Heart right ventricle (tissue), 16 donors: ENCODE results near the gene SUMF1. TPM values are rescaled to one million over a fixed set of nuclear protein-coding genes. Genes with fewer than 3 reads are reported as not detected.
"Not testable (repeated sequence)": the region's sequence is repeated elsewhere in the genome, so short reads cannot be mapped to it uniquely, and the experiment has no call there.

Source experiments
- ATAC-seq, 8 donors: fragments of 200-7000 bp; cut with Tn5 transposase; one replicate each; pipeline ENCODE4 v1.9.1; 2020; ENCODE audit warnings: mild to moderate bottlenecking in 8 of 8, moderate library complexity in 8 of 8, moderate number of reproducible peaks in 1 of 8
- DNase-seq, 2 donors: peaks; one replicate each; pipeline ENCODE4 v3.0.0-alpha.2; 2020
- H3K27ac ChIP-seq, 10 donors: fragments of 200-600 bp; sonication (generic) in 2 of 10; one replicate each; pipeline versions ENCODE4 v1.5.0 to v1.8.0; 2020 to 2022; ENCODE audit warnings: mild to moderate bottlenecking in 3 of 10
- H3K27me3 ChIP-seq, 7 donors: fragments of 200-600 bp; one replicate each; pipeline ENCODE4 v1.8.0; 2021 to 2022; ENCODE audit warnings: mild to moderate bottlenecking in 2 of 7
- H3K36me3 ChIP-seq, 9 donors: fragments of 200-600 bp; sonication (generic) in 1 of 9; one replicate each; pipeline versions ENCODE4 v1.5.0 to v1.8.0; 2020 to 2022; ENCODE audit warnings: mild to moderate bottlenecking in 2 of 9
- H3K4me1 ChIP-seq, 9 donors: fragments of 200-600 bp; sonication (generic) in 1 of 9; one replicate each; pipeline versions ENCODE4 v1.5.0 to v1.8.0; 2020 to 2022; ENCODE audit warnings: mild to moderate bottlenecking in 4 of 9
- H3K4me3 ChIP-seq, 10 donors: fragments of 200-600 bp; sonication (generic) in 2 of 10; one replicate each; pipeline versions ENCODE4 v1.5.0 to v1.8.0; 2020 to 2022; ENCODE audit warnings: mild to moderate bottlenecking in 7 of 10, moderate library complexity in 2 of 10
- H3K9me3 ChIP-seq, 11 donors: fragments of 200-600 bp in 10 of 11; sonication (generic) in 2 of 11; one replicate each; pipeline versions ENCODE4 v1.5.0 to v1.8.0; 2013 to 2022; ENCODE audit warnings: mild to moderate bottlenecking in 2 of 11, control low read depth in 1 of 11, moderate library complexity in 1 of 11
- CTCF ChIP-seq, 9 donors: fragments of 200-600 bp; sonication (generic) in 2 of 9; IDR thresholded peaks; one replicate each; pipeline versions ENCODE4 v1.5.0 to v1.8.0; 2021 to 2022; ENCODE audit warnings: antibody characterized with exemption in 9 of 9, mild to moderate bottlenecking in 5 of 9, moderate library complexity in 1 of 9
- WGBS, 2 donors: extraction: QIAGEN DNeasy Blood & Tissue Kit; methylation state at CpG; one replicate each; pipeline ENCODE4 v1.1.7; 2013; ENCODE audit warnings: inconsistent platforms in 1 of 2; 5-methylcytosine and 5-hydroxymethylcytosine counted together
- intact Hi-C, 10 donors: fragments of 100-400 bp; cut with DNase I; formaldehyde crosslinking; loops; one replicate each; pipeline versions ENCODE4 v1.11.1 to v1.14.2; 2022
- polyA plus RNA-seq, 2 donors: library from polyadenylated mRNA; stranded (reverse); fragments of 200-250 nt; gene quantifications; one replicate each; pipeline ENCODE4 v1.2.3, GENCODE V29; 2013
- total RNA-seq, 10 donors: library from RNA; stranded (reverse); fragmentation: NEBNext Ultra II Directional in 3 of 10; extraction: Animal tissue kit (Norgen Biotek cat#: 25700) in 3 of 10; gene quantifications; one replicate each; pipeline versions ENCODE4 v1.2.1 to v1.2.4, GENCODE V29; 2021 to 2023
- donor health status: Arrhythmogenic right ventricular cardiomyopathy.
- donor health status: ischemic (EF 13 %, LVEDD 7.1; RV severe dilation, severe dysfunction).
- donor health status: healthy with polysubstance abuse.
- donor health status: DM: no; HTN: yes; CAD: no.
- donor health status: DM: no; HTN: no; CAD: no.
- donor health status: ischemic (EF 25% LVEDD 6.9; RV normal size, moderate dysfunction).
- donor health status: ischemic (EF 25% LVEDD 5.7; RV mildly dilated, moderate dysfunction).
- donor health status: healthy.
- donor health status: DM: yes; HTN: yes; CAD: no.
- donor health status: Ischemic cardiomyopathy.
- donor health status: ischemic (EF 35%, LVEDD 5.7; RV mildly dilated, moderate dysfunction).
- donor health status: nonischemic (EF 11% LVEDD 7.7; RV severe dilation, severe dysfunction).
- donor health status: DM: yes; HTN: yes; CAD: no.
- donor health status: PGD.
- donor health status: ischemic (EF 29% LVEDD 5.4; RV normal size, mild dysfunction).
- donor health status: nonischemic (EF 23%, LVEDD 6.1; RV moderate dilation, normal function).

The SUMF1 gene
- total and polyA plus RNA-seq, 12 donors, result 3.7 to 15.1 (median 8.9) TPM

GRCh38 chr3:4460334-4460733, 6.7 kb downstream of the SUMF1 start:
- Histone ChIP-seq H3K9me3 (no peaks in the 10 kb centered on the region), H3K4me3 (no peak overlapping the region), H3K27ac (no peak overlapping the region), H3K4me1 (peaks cover 0 to 17% (median 9%) of the 10 kb centered on the region in 9 donors), H3K27me3 (no peaks in the 10 kb centered on the region), H3K36me3 (no peaks in the 10 kb centered on the region)
- DNase-seq (no peak), ATAC-seq (no peak)
- no peak for TF ChIP-seq CTCF (IDR thresholded peaks at IDR 0.05)
- intact Hi-C loops, result loop anchor here in 3 of 10 donors (10.0 kb wide), 2 partner anchors 106 to 174 kb away; no protein-coding TSS in a partner anchor
- WGBS, 2 donors, result 95% methylated on average over 4 of the region's 4 CpGs

- 93% methylated on average over 3 of the region's 3 CpGs for WGBS, 2 donors
- DNase-seq, result no peak
- TF ChIP-seq CTCF (IDR thresholded peaks at IDR 0.05), result no peak
Measured at GRCh38 chr3:4458961-4459360, 8.1 kb downstream of the SUMF1 start.

GRCh38 chr3:4456780-4457179, 10.3 kb downstream of the SUMF1 start:
- H3K4me3 ChIP-seq, H3K27ac ChIP-seq, H3K4me1 ChIP-seq, intact Hi-C loops, H3K9me3 ChIP-seq, DNase-seq, ATAC-seq, H3K27me3 ChIP-seq: not testable (repeated sequence)
- H3K36me3 ChIP-seq, result peaks cover 0 to 11% (median 0%) of the 10 kb centered on the region in 9 donors
- WGBS, 2 donors, result 88 to 94% methylated on average over 14 of the region's 14 CpGs

More at GRCh38 chr3:4458961-4459360, 8.1 kb downstream of the SUMF1 start:
- no peak overlapping the region for H3K27ac ChIP-seq
- H3K4me1 ChIP-seq, result peaks cover 0 to 17% (median 9%) of the 10 kb centered on the region in 9 donors
- H3K4me3 ChIP-seq, result no peak overlapping the region
- ATAC-seq, result no peak
- H3K36me3 ChIP-seq, result no peaks in the 10 kb centered on the region
- no peaks in the 10 kb centered on the region for H3K27me3 ChIP-seq
- intact Hi-C loops, result no loop called here
- H3K9me3 ChIP-seq, result no peaks in the 10 kb centered on the region

- Histone ChIP-seq H3K4me3 (no peak overlapping the region), H3K36me3 (peaks cover 0 to 36% (median 0%) of the 10 kb centered on the region in 9 donors), H3K9me3 (no peaks in the 10 kb centered on the region), H3K27me3 (no peaks in the 10 kb centered on the region), H3K27ac (no peak overlapping the region), H3K4me1 (no peaks in the 10 kb centered on the region)
- ATAC-seq, result no peak
- DNase-seq, result no peak
- TF ChIP-seq CTCF (IDR thresholded peaks at IDR 0.05), result no peak
- intact Hi-C loops, result no loop called here
Measured at GRCh38 chr3:4454142-4454541, 12.9 kb downstream of the SUMF1 start.

- no peak for ATAC-seq
- no peaks in the 10 kb centered on the region for H3K9me3 ChIP-seq
- H3K27me3 ChIP-seq, result no peaks in the 10 kb centered on the region
- intact Hi-C loops, result no loop called here
- H3K4me3 ChIP-seq, result no peak overlapping the region
- H3K4me1 ChIP-seq, result no peaks in the 10 kb centered on the region
- WGBS, 2 donors, result 67 to 70% methylated on average over 5 of the region's 5 CpGs
- no peak for TF ChIP-seq CTCF (IDR thresholded peaks at IDR 0.05)
- H3K36me3 ChIP-seq, result peaks cover 0 to 70% (median 14%) of the 10 kb centered on the region in 9 donors
- DNase-seq, result no peak
- H3K27ac ChIP-seq, result no peak overlapping the region
Measured at GRCh38 chr3:4449043-4449805, 17.8 kb downstream of the SUMF1 start.
